ACHN (cell line): ENCODE results near the gene HIVEP1.

ENCODE experiments used
- DNase-seq: peaks from one replicate; pipeline ENCODE4 v3.0.0-alpha.2; 2015
- in situ Hi-C: cut with HindIII; loops from 2 replicates; pipeline ENCODE4 v1.10.0; 2017; ENCODE audit warnings: low sequenced_read_pairs, low pct_ligation_motif_present, low pct_unique_long_range_greater_than_20kb

The HIVEP1 gene

GRCh38 chr6:12186528-12186927 is 174.4 kb downstream of the HIVEP1 start:
- DNase-seq = no peak
- in situ Hi-C loops = no loop called here

GRCh38 chr6:12189150-12189549 is 177.0 kb downstream of the HIVEP1 start:
- no peak for DNase-seq
- in situ Hi-C loops = no loop called here

- in situ Hi-C loops = no loop called here
- DNase-seq = no peak
Measured at GRCh38 chr6:12189661-12190060, 177.5 kb downstream of the HIVEP1 start.

GRCh38 chr6:12190252-12190651 is 178.1 kb downstream of the HIVEP1 start:
- no peak for DNase-seq

GRCh38 chr6:12196326-12196936 is 184.3 kb downstream of the HIVEP1 start:
- DNase-seq = no peak
- in situ Hi-C loops = no loop called here

More at GRCh38 chr6:12190252-12190651, 178.1 kb downstream of the HIVEP1 start:
- in situ Hi-C loops = no loop called here

- DNase-seq = no peak
- in situ Hi-C loops = no loop called here
Measured at GRCh38 chr6:12198851-12199250, 186.7 kb downstream of the HIVEP1 start.

- no peak for DNase-seq
- in situ Hi-C loops = no loop called here
Measured at GRCh38 chr6:12200015-12200564, 188.0 kb downstream of the HIVEP1 start.

- in situ Hi-C loops = no loop called here
- DNase-seq = no peak
Measured at GRCh38 chr6:12200761-12201160, 188.6 kb downstream of the HIVEP1 start.

- in situ Hi-C loops = no loop called here
- peak; percentile 88 for DNase-seq
Measured at GRCh38 chr6:12203001-12203400, 190.9 kb downstream of the HIVEP1 start.

- in situ Hi-C loops = no loop called here
- no peak for DNase-seq
Measured at GRCh38 chr6:12208190-12208589, 196.1 kb downstream of the HIVEP1 start.

- no peak for DNase-seq
- in situ Hi-C loops = no loop called here
Measured at GRCh38 chr6:12208673-12209072, 196.6 kb downstream of the HIVEP1 start.
